Measurements from ENCODE around the gene ZBTB21.
"Not testable (repeated sequence)": the region's sequence is repeated elsewhere in the genome, so short reads cannot be mapped to it uniquely, and the experiment has no call there.

The ZBTB21 gene

DNA sequence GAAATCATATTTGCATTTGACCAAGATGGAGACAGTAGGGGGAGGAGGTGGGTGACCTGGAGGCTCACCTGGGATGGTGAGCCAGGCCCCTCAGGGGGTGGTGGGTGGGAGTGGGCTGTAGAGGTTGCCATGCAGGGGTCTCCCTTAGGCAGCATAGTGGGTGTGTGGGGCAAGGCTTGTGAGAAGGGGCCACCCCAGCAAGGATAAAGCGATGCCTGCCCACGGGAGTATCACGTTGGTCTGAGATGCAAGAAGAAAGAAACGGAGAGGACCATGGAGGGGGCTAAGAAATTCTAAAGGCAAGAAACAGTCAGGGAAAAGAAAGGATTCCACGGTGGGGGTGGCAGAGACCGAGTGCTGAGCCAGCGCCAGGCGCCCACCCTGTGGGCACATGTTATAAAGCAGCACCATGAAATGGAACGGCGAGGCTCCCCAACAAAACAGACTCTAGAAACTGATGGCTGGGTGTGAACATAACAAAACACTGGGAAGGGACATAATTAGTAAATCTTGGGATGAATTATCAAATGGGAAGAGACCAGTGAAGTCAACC lies 44.6 kb downstream of the ZBTB21 start:
- DNase-seq: no peak

DNA sequence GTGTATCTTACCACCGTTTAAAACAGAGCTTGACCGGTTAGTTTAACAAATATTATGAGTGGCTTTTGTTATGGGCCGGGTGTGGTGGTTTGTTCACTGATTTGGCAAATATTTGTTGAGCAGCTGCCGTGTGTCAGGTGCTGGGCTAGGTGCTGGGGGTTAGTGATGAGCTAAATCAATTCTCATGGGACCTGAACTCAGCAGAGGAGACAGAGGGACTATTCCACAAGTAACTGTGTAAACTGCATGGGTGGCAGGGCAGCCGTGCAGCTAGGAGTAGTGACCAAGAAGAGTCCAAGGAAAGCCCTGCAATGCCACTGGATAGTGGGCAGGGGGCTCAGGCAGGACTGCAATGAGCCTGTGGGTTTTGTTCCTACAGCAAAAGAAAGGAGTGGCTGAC lies 45.1 kb downstream of the ZBTB21 start:
- no peak for DNase-seq

DNA sequence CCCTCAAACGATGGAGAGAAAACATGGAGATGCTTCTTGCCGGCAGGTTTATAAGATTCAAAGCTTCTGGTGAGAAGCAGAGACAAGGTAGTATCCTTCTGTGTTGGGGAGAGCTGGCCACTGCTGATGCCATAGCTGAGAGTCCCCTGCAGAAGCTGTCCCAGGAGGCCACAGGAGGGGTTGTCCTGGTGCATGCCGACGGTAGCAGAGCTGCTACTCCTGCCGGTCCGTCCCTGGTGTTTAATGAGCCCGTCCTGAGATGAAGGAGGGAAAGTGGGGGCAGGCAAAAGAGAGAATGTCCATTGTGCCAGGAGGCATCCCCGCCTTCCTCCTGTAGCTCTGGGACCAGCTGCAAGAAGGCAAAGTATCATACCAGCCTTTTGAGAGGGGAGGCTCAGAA lies 46.0 kb downstream of the ZBTB21 start:
- no peak for DNase-seq

DNA sequence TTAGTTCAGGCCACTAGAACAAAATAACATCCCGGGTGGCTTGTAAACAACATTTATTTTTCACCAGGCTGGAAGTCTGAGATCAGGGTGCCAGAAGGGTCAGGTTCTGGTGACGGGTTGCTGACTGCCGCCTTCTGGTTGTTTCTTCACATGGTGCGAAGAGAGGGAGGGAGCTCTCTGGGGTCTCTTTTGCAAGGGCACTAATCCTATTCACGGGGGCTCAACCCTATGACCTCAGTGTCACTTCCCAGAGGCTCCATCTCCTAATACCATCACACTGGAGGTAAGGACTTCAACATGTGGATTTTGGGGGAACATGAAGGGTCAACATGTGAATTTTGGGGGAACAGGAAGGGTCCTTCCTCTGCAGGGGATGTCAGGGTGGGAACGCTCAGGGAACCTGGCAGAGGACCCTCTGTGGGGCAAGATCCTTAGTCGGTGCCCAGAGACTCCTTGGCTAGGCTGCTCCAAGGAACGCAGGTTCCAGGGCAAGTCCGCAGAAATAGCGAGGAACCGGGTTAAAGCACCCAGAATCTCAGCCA lies 47.7 kb downstream of the ZBTB21 start:
- no peak for DNase-seq

DNA sequence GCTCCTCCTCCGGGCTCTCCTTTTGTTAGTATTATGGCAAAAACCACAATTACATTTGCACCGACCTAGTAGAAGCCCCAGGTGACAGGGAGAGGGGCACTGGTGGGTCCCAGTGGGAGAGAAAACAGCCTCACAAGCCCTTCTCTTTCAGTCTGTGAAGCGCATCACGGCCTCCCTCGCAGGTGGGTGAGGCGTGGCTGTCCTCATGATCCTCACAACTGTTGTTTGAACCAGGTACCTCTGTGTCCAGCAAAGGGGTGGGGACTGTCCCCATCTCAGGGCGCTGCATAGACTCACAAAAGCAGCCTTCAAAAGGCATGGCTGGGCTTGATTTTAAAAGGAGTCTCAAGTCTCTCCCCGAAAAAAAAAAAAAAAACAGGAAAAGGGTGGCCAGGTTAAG lies 48.4 kb downstream of the ZBTB21 start:
- DNase-seq: no peak

DNA sequence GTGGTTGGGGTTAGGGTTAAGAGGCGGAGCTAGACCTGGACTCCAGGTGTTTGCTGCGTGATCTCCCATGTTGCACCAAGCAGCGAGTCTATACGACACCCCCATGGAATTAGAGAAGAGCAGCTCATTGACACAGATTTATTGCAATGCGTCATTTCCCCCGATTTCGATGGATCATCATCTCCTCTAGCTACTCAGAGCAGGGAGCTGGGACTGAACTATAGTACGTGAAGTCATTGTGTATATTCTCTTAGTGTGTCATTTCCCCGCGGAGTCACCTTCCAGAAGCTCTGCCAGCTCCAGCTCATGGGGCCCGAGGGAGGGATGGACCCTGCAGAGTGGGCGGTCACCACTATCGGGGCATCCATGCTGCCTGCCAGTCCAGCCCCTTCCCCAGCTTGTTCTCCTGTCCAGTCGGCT lies 48.9 kb downstream of the ZBTB21 start:
- DNase-seq: no peak

DNA sequence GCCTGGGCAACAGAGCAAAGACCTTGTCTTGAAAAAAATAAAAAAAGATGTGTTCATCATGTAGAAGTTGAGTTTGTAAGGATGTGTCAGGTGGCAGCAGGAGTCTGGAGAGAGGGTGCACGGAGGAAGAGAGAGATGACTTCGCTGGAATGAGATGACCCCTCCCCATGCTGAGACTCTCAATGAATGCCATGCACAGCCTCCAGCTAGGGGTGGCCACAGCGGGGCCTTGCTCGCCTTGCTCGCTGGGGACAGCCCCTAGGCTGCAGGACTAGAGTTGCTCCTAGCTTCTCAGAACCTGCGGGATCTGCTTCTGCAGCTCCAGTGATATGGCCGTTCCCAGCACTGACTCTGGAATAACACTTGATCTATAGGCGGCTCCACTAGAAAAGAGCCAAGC lies 49.8 kb downstream of the ZBTB21 start:
- no peak for DNase-seq

DNA sequence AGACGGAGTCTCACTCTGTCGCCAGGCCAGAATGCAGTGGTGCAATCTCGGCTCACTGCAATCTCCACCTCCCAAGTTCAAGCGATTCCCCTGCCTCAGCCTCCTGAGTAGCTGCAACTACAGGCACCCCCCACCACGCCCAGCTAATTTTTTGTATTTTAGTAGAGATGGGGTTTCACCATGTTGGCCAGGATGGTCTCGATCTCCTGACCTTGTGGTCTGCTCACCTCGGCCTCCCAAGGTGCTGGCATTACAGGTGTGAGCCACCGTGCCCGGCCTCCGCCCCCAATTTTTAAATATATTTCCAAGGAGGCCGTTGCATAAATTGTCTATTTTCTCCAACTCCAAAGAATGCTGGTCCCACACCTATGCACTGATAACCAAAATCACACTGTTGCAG lies 50.5 kb downstream of the ZBTB21 start:
- DNase-seq: not testable (repeated sequence)

DNA sequence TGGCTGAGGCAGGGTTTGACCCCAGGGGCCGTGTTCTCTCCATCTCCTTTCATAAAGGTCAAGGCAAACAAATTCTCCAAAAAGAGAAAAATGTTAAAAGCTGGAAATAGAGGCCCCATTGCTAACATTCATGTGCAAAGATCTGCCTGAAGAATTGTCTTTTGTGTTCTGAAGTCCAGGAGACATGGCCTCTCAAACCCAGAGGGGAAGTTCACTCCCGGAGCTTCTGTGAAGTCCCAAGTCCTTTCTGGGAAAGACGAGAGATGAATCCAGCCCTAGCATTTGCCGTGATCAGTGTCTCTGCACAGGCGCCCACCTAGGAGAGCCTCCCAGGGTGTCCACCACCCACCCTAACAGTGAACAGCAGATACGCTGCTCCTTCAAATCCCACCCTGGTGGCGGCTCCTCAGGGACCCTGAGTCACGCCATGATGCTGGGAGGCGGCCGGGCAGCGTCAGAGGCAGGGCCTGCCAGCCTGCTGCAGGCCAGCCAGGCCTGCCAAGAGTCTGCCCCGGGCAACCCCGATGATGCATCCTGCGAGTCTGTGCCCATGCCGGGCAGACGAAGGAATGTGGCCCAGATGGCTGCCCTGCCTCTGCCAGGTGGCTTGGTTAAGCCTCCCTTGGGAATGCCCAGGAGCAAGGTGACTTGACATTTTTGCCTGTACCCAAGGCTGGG lies 51.1 kb downstream of the ZBTB21 start:
- DNase-seq: no peak

DNA sequence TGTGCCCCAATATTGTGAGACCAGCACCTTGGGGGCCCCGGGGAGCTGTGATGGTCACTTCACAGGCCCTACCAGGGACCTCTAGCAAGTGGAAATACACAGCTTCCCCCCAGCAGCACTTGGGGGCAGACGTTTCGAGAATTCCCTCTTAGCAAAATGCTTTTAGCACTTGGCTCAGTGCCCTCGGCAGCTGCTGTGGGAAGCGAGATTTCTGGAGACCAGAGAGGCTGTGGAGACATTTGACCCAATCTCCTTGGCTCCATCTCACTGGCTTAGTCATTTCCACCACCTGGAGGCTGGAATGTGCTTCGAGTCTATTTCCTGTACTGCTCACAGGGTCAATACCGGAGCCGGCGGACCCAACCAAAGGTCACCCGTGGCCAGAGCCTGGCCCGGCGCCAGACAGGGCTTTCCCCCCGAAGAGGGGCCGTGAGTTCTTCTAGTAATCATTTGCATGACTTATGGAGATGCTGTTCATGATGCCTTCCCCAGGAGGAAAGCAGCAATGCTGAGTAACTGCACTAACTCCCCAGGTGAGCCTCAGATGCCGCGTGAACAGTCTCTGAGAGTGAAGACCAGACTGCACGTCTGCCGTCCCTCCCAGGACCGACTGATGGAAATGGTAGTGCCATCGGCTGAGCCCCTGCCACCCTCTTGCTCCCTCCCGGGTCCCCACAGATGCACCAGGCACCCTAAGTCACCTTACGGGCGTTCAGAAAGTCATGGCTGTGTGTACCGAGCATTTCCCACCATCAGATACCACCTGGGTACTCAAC lies 52.0 kb downstream of the ZBTB21 start:
- no peak for DNase-seq

DNA sequence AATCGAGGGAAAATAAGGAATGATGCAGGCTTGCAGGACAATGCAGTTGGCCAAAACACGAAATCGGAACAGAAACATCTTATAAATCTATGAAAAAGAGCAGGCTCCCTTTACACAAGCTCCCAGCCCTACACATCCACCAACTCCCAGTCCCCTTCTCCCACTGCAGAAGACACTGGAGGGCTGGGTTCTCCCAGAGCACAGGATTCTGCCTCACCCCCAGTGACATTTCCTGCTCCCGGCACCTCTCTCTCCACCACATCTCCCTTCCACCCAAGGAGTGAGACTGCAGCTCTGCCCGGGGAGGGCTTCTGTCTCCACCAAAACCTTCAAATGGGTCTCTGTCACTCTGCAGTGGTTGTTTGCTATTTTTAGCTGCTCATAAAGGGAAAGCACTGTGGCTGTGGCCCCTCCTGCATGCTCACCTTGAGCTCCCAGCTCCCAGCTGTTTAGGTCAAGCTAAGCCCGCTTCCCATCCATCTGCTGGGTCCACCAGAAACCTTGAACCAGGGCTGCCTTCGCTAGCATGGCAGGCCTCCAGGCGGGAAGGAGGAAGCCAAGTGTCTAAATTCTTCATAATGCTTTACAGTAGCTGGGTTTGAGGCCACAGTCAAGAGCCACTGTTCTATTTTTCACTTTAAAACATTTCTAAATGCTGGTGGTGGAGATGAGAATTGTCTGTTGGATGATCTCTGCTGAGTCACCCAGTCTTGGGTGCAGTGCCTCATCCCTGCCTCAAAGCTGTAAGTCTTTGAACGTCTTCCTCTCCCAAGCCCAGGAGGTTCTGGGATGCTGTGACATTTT lies 53.0 kb downstream of the ZBTB21 start:
- DNase-seq: no peak

DNA sequence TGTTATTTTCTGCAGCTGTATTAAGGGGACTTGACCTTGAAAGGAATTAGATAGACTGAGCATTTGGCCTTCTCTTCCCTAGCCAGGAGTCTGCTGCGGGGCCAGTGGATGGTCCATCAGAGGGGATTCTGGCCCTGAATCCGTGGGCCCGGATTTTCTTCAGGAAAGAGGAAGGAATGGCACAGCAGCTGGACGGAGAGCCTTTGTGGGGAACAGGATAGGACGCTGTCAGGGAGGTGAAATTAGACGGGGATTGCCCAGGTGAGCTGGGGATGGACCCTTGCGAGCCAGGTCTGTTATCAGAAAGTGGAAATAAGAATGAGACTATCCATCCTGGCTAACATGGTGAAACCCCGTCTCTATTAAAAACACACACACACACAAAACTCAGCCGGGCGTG lies 54.6 kb downstream of the ZBTB21 start:
- DNase-seq: no peak

DNA sequence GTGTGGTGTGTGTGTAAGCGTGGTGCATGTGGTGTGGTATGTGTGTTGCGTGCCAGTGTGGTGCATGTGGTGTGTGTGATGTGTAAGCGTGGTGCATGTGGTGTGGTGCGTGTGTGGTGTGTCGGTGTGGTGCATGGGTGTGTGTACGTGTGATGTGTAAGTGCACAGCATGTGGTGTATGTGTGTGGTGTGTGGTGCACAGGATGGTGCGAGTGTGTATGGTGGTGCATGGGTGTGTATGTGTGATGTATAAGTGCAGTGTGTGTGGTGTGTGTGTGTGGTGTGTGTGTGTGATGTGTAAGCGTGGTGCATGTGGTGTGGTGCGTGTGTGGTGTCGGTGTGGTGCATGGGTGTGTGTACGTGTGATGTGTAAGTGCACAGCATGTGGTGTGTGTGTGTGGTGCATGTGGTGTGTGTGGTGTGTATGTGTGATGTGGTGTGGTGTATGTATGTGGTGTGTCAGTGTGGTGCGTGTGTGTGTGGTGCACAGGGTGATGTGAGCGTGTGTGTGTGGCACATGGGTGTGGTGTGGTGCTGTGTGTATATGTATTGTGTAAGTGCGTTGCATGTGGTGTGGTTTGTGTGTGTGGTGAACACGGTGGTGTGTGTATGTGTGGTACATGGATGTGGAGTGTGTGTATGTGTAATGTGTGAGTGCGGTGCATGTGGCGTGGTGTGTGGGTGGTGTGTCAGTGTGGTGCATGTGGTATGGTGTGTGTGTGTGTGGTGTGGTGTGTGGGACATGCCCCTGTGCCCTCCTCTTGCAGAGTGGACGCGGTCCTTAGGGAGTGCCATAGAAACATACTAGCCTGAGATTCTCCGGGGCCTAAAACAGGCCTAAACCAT lies 55.3 kb downstream of the ZBTB21 start:
- no peak for DNase-seq

DNA sequence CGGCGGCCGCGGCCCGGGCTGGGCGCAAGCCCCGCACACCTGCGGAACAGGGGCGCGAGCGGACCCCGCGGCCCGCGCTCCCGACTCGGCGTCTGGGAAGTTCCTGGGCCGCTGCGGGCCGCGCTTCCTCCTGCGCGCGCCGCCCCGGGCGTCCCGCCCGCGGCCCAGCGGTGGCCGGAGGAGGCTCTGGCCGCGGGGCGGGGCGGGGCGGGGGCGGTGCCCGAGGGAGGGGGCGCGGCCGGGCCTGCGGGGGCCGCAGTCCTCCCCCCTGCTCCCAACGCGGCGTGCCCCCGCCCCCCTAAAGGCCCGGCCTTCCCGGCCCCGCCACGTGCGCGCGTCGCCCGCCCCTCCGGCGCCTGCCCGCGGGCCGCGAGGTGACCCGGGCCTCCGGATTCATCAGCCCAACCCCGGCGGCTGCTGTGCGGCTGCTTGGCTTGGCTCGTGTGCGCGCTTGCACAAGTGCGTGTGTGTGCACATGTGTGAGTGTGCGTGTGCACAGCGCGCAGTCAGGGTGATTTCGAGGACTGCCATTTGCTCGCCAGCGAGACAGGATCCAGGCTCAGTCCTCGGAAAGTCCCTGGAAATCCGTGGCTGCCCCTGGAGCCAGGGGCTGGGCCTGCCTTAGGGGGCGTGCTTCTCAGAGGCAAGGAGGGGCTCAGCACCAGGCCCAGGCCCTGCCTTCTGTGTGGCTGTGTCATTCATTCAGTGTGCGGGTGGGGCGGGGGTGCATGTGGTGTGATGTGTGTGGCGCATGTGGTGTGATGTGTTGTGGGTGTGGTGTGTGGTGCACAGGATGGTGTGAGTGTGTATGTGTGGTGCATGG lies 56.1 kb downstream of the ZBTB21 start, which contains the start of gene C2CD2:
Gene C2CD2 (minus strand): TSS at position 188 of the 823 bp plus-strand sequence. CDS start 370 bp downstream, outside the sequence.
- no peak for DNase-seq

DNA sequence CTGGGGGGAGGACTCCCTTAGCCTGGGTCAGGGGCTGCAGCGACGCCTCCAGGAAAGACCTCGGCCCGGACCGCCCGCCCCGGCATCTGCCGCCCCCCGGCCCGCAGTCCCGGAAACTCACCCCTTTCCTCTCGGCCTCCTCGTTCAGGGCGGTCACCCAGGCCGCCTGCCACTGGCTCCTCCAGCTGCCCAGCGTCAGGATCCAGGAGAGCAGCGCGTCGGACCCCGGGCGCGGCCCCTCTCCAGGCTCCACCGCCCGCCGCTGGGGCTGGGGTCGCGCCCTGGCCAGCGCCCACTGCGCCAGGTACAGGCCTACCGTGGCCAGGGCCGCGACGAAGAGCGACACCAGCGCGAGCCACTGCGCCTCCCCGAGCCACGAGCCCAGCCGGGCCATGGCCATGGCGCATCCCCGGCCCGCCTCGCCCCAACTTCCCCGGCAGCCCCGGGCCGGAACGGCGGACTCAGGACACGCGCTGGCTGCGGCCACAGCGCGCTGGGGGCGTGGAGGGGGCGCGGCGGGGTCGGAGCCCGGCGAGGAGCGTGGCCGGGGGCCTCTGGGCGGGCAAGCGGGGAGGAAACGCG lies 56.8 kb downstream of the ZBTB21 start:
- no peak for DNase-seq

DNA sequence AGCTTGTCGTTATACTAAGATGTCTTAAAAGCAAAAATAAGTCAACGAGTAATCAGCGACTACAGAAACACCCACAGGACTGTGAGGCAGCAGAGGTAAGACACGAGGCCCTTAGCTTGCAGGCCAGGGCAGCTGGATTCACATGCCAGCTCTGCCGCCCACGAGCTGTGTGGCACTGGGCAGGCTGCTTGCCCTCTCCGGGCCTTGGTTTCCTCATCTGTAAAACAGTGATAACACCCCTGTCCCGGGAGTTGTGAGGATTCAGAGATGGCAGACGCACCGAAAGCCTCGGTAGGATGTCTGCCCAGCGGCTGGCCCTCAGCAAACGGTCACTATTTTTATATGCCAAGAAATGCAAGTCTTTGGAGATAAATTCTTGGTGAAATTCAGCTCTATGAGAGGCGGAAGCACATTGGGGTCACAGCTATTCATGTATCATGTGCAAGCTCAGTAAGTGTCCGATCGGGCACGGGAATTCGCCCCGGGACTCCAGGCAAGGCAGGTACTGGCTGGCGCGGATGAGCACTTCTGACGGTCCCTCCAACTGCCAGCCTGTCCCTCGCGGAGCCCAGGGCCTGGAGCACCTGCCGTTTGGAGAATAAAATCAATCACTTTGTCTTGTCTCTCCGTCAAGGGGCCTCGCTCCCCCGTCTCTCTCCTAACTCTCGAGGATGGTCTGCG lies 57.5 kb downstream of the ZBTB21 start:
- DNase-seq: no peak

DNA sequence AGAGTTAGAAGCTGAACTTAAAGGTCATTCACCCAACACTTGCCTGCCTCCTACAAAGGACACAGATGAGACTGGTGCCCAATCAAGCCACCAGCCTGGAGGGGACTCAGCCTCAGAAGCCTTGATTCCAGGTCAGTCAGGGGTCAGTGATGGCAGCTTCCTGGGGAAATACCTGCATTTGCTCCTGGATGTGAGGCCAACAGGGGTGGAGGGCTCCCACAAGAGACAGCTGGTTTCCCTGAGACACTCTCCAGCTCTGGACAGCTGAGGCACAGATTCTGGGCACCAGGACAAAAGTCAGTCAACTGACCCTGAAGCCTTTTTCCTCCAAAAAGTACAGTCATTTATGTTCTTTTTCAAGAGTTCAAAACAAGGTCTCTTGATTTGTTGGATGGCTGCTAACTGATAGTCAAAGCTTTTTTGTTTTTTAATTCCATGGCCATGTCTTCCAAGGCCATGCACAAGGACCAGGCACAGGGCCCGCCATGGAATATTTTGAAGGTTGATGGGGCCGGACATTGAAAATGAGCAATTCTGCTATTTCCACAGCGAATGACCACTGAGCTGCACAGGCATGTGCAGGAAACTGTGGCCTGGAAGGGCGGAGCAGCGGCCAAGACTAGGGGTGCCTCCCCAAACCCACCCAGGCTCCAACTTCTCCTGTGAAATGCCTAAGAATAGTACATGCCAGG lies 58.1 kb downstream of the ZBTB21 start:
- no peak for DNase-seq

DNA sequence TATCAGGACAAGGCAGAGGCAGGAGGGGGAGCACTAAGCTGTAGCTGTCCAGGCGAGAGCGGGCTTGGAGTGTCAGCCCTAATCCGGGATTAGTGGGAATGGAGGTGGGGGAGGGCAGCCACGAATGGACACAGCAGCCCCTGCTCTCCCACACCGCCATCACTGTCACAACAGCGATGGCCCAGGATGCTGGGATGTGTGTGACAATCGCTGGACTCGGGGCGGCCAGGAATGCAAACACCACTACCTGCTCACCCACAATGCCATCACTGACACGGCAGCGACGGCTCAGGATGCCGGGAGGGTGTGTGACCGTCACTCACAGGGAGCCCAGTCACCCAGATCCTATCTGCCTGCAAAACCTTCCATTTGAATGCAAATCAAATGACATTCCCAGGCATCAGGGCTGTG lies 59.2 kb downstream of the ZBTB21 start:
- no peak for DNase-seq

DNA sequence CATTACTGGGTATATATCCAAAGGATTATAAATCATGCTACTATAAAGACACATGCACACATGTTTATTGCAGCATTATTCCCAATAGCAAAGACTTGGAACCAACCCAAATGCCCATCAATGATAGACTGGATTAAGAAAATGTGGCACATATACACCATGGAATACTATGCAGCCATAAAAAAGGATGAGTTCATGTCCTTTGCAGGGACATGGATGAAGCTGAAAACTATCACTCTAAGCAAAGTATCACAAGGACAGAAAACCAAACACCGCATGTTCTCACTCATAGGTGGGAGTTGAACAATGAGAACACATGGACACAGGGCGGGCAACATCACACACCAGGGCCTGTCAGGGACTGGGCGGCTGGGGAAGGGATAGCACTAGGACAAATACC lies 60.5 kb downstream of the ZBTB21 start:
- not testable (repeated sequence) for DNase-seq

DNA sequence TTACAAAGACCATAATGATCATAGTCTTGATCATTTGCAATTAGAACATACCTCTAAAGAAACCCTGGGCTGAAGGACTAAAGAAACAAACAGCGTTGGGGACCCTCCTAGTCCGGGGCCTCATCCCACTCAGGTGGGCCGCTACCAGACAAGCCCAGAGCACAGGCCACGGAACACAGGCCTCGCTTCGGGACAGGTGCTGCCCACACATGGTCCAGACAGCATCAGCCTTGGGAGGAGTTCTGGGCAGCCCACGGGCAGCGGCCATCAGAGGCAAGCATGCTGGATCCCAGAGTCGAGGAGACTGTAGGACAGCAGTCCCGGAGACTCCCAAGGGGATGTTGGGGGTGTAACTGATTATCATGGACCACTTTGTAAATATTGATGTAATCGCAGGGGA lies 61.3 kb downstream of the ZBTB21 start:
- no peak for DNase-seq

Measured in SIG-M5 (cell line).